NCI-H1436 (cell line): ENCODE data around the gene RASL10A.
A peak's percentile ranks its signal among the peaks of the same experiment; 100 is the strongest.

Source experiments
- DNase-seq: peaks from one replicate; lab custom pipeline; 2025; lab: John Stamatoyannopoulos, UW

The RASL10A gene

GRCh38 chr22:29319072-29319471 lies 3.6 kb upstream of the RASL10A start:
- DNase-seq: no peak

GRCh38 chr22:29317827-29318454 lies 2.4 kb upstream of the RASL10A start:
- no peak for DNase-seq

GRCh38 chr22:29316141-29316828 lies 788 bp upstream of the RASL10A start:
- no peak for DNase-seq

DNA sequence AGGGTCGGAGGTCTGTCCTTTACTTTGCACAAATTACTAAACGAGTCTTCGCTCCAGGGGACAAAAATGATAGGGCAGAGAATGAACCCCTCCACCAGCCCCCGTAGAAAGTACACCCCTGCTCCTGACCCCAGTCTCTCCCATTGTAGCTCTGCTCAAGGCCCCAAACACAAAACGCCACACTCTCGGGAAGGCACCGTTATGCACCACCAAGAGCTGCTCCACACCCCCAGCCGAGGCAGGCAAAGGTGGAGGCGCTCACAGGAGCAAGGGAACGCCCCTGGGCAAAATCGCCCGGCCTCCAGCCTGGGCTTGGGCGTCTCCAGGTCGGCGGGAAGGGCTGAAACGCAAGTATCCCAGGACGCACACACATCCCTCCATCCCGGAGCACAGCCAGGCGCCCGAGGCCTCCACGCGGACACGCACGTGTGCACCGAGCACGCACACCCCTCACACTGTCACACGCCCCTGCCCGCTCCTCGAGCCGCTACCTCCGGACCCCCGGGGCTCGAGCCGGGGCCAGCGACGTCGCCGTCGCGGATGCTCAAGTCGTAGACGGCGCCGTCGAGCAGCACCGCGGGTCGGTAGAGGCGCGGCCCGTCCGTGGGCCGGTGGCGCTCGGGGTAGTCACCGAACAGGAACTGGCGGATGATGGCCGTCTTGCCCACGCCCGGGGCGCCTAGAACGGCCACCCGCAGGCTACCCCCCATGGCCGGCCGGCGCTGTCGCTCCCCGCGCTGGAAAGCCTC lies 786 bp downstream of the RASL10A start:
- no peak for DNase-seq

- DNase-seq: no peak
Observed at GRCh38 chr22:29313576-29314466, 1.7 kb downstream of the RASL10A start.

- DNase-seq: no peak
Observed at GRCh38 chr22:29313126-29313575, 2.3 kb downstream of the RASL10A start.

- no peak for DNase-seq
Observed at GRCh38 chr22:29312218-29313125, 3.0 kb downstream of the RASL10A start.

- no peak for DNase-seq
Observed at GRCh38 chr22:29311464-29312217, 3.9 kb downstream of the RASL10A start.

GRCh38 chr22:29310863-29311339 lies 4.6 kb downstream of the RASL10A start:
- peak; percentile 25 for DNase-seq

- DNase-seq: no peak
Observed at GRCh38 chr22:29310065-29310862, 5.2 kb downstream of the RASL10A start.

- DNase-seq: no peak
Observed at GRCh38 chr22:29309332-29310064, 6.0 kb downstream of the RASL10A start.

DNA sequence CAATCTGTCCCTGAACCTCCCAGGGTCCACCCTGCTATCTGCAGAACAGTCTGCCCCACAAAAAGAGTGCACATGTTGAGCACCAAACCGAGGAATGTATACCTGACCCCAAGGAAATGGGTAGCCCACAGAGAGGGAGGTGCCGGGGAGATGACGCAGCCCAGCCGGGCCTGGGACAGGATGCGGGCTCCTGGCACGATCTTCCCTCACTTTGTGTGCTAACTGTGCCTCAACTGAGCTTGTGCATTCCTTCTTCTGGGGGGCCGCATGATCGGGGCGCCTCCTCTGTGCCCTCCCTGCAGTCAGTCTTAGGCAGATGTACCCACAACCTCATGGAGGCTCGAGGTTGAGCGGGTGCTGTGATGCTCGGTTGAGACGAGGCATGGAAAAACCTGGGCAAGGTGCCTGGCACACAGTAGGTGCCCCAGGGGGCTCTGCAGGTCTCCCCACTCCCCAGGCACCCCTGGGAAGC lies 6.7 kb downstream of the RASL10A start:
- DNase-seq: no peak

DNA sequence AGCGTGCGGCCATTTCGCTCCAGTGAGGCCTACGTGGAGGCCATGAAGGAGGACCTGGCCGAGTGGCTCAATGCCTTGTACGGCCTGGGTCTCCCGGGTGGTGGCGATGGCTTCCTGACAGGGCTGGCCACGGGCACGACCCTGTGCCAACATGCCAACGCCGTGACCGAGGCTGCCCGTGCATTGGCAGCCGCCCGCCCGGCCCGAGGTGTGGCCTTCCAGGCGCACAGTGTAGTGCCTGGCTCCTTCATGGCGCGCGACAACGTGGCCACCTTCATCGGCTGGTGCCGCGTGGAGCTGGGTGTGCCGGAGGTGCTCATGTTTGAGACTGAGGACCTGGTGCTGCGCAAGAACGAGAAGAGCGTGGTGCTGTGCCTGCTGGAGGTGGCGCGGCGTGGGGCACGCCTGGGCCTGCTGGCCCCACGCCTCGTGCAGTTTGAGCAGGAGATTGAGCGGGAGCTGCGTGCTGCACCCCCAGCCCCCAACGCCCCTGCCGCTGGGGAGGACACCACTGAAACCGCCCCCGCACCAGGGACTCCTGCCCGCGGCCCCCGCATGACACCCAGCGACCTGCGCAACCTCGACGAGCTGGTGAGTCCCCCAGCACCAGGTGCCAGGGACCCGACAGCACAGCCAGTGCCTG lies 7.2 kb downstream of the RASL10A start:
- DNase-seq: no peak

DNA sequence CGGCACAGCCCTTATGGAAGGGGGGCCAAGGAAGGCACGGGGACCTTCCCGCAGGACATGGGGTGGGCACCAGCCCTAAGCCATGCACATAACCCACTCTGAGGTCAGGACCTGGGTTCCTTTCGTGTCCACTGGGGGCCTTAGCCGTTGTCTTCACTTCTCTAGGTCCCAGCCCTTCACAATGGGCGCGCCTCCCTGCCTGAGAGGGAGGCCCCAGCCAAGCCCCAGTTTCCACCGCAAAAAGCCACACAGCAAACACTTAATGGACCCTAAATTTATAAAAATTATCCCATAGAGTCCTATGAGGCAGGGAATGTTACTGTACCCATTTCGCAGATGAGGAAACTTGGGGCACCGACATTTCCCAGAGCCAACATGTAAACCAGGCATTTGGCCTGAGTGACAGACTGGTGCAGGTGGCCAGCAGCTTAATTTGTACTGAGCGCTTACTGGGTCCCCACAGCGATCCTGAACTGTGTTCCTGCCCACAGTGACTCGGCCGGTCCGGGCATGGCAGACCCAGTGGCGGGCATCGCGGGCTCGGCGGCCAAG lies 7.8 kb downstream of the RASL10A start:
- DNase-seq: no peak

DNA sequence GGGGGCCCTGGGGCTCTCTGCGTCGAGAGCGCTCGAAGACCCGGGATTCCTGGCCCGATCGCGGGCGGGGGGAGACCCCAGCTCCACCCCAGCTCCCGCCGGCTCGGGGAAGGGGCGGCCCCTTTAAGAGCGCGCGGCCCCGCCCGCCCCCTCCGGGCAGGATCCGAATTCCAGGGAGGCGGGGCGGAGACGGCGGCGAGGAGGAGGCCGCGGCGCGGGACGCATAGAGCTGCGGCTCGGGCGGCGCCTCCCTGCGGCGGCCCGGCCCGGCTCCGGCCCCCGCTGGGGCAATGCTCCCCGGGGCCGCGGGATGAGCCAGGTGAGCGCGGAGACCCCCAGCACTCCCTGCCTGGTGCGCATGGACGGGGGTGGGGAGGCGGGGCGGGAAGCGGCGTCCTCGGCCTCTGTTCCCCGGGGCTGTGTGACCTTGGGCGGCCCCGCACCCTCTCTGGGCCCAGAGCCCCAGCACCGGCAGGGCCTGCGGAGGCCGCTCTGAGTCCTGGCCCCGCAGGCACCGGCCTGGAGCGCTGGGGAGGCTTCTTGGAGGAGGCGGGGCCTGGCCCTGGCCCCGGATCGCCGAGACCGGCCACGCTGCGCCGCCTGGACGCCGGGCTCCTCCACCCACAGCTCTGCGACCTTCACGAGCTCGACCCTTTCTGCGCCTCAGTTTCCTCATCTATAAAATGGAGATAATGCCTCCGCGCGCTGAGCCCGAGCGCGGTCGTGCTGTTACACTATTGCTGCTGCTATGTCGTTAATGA lies 8.5 kb downstream of the RASL10A start:
- peak; percentile 74 for DNase-seq

- DNase-seq: peak; percentile 29
Observed at GRCh38 chr22:29306175-29306834, 9.2 kb downstream of the RASL10A start, which contains the start of gene GAS2L1. Gene GAS2L1, plus strand, starts transcription at chr22:29306650. Its CDS starts 1,456 bp downstream, at chr22:29308106.
